Left lobe of liver (tissue), 2 donors: ENCODE results near the gene ROCK1. TPM values are rescaled to one million over a fixed set of nuclear protein-coding genes. Genes with fewer than 3 reads are reported as not detected.
"Not testable (repeated sequence)": the region's sequence is repeated elsewhere in the genome, so short reads cannot be mapped to it uniquely, and the experiment has no call there.

ENCODE experiments used
- ATAC-seq: fragments of 200-7000 bp; cut with Tn5 transposase; one replicate; pipeline ENCODE4 v1.9.1; 2020; ENCODE audit warnings: mild to moderate bottlenecking, moderate library complexity
- DNase-seq: peaks from one replicate; pipeline ENCODE4 v3.0.0-alpha.2; 2020; ENCODE audit warnings: low spot score
- total RNA-seq: library from RNA; stranded (reverse); gene quantifications from one replicate; pipeline ENCODE4 v1.2.1, GENCODE V29; 2021
- donor health status: DM: no; HTN: no; CAD: no; lungs with moderate emphysema.
- donor health status: DM: no; HTN: yes; CAD: no.

Gene ROCK1
- total RNA-seq, 1 donor from 2014 or later = 18.0 TPM

GRCh38 chr18:21056545-21056944 lies 55.1 kb downstream of the ROCK1 start:
- ATAC-seq (no peak), DNase-seq (no peak)

- ATAC-seq (no peak), DNase-seq (no peak)
Observed at GRCh38 chr18:21054252-21054821, 57.3 kb downstream of the ROCK1 start.

GRCh38 chr18:21053127-21053526 lies 58.5 kb downstream of the ROCK1 start:
- peak; percentile 84 for ATAC-seq
- DNase-seq = no peak

- DNase-seq (no peak), ATAC-seq (no peak)
Observed at GRCh38 chr18:21052385-21052784, 59.2 kb downstream of the ROCK1 start.

- no peak for ATAC-seq
- DNase-seq = no peak
Observed at GRCh38 chr18:21051620-21052019, 60.0 kb downstream of the ROCK1 start.

GRCh38 chr18:21049306-21049705 lies 62.3 kb downstream of the ROCK1 start:
- no peak for ATAC-seq
- no peak for DNase-seq

GRCh38 chr18:21047126-21047525 lies 64.5 kb downstream of the ROCK1 start:
- DNase-seq = no peak
- ATAC-seq = no peak

GRCh38 chr18:21040466-21040865 lies 71.1 kb downstream of the ROCK1 start:
- ATAC-seq = no peak
- DNase-seq = no peak

- ATAC-seq = no peak
- DNase-seq = no peak
Observed at GRCh38 chr18:21038201-21038600, 73.4 kb downstream of the ROCK1 start.

- no peak for ATAC-seq
- no peak for DNase-seq
Observed at GRCh38 chr18:21031845-21032244, 79.8 kb downstream of the ROCK1 start.

- not testable (repeated sequence) for DNase-seq, ATAC-seq
Observed at GRCh38 chr18:21018257-21018656, 93.4 kb downstream of the ROCK1 start.

GRCh38 chr18:21012308-21012707 lies 99.3 kb downstream of the ROCK1 start:
- no peak for ATAC-seq

GRCh38 chr18:21004726-21005125 lies 106.9 kb downstream of the ROCK1 start:
- peak; percentile 42 for ATAC-seq
- no peak for DNase-seq

More at GRCh38 chr18:21012308-21012707, 99.3 kb downstream of the ROCK1 start:
- no peak for DNase-seq

GRCh38 chr18:21000667-21001066 lies 110.9 kb downstream of the ROCK1 start:
- ATAC-seq = no peak
- DNase-seq = no peak

- no peak for DNase-seq
- ATAC-seq = no peak
Observed at GRCh38 chr18:20997371-20997770, 114.2 kb downstream of the ROCK1 start.

GRCh38 chr18:20996418-20996817 lies 115.2 kb downstream of the ROCK1 start:
- ATAC-seq (no peak), DNase-seq (no peak)

GRCh38 chr18:20988726-20989125 lies 122.9 kb downstream of the ROCK1 start:
- DNase-seq (no peak), ATAC-seq (no peak)

- DNase-seq (no peak), ATAC-seq (no peak)
Observed at GRCh38 chr18:20975077-20975476, 136.5 kb downstream of the ROCK1 start.

- no peak for DNase-seq
Observed at GRCh38 chr18:20971886-20972267, 139.7 kb downstream of the ROCK1 start.

GRCh38 chr18:20966795-20967194 lies 144.8 kb downstream of the ROCK1 start:
- DNase-seq (no peak), ATAC-seq (peak; percentile 62)

More at GRCh38 chr18:20971886-20972267, 139.7 kb downstream of the ROCK1 start:
- peak; percentile 91 for ATAC-seq

GRCh38 chr18:20963027-20963426 lies 148.6 kb downstream of the ROCK1 start:
- ATAC-seq (no peak), DNase-seq (no peak)

GRCh38 chr18:20960735-20961134 lies 150.9 kb downstream of the ROCK1 start:
- ATAC-seq (no peak), DNase-seq (no peak)

GRCh38 chr18:20950827-20951226 lies 160.8 kb downstream of the ROCK1 start:
- DNase-seq, ATAC-seq: not testable (repeated sequence)
